IMR-90 (cell line): ENCODE results near the gene STAM2. TPM values are rescaled to one million over a fixed set of nuclear protein-coding genes. Genes with fewer than 3 reads are reported as not detected.

Source experiments
- ATAC-seq: fragments of 200-7000 bp; cut with Tn5 transposase; 2 replicates; pipeline ENCODE4 v1.9.1; 2020; ENCODE audit warnings: low read depth, mild to moderate bottlenecking, moderate library complexity
- BruUV-seq: library from RNA; stranded (reverse); fragments of 400-500 nt; replicated peaks from 2 replicates; lab custom pipeline; 2021; lab: Mats Ljungman, UMichigan
- CTCF ChIA-PET: fragments of 300-600 bp; formaldehyde crosslinking; extraction: SDS; loops from one replicate; lab custom pipeline; 2021; ENCODE audit warnings: antibody characterized with exemption; lab: Yijun Ruan, JAX
- POLR2A ChIA-PET: fragments of 300-600 bp; sonication (Branson Sonifier 250); formaldehyde crosslinking; loops from one replicate; lab custom pipeline; 2022; ENCODE audit warnings: antibody characterized with exemption; ENCODE audit not compliant: unreplicated experiment; lab: Charles Lee
- DNase-seq: peaks from one replicate; pipeline ENCODE4 v3.0.0; 2013
- H2AFZ ChIP-seq: replicated peaks from 2 replicates; pipeline ENCODE3; 2013; ENCODE audit warnings: low read length, mild to moderate bottlenecking; ENCODE audit not compliant: poor library complexity
- H2AK5ac ChIP-seq: 2 replicates; pipeline ENCODE4 v1.6.1; 2013; ENCODE audit warnings: low read depth, low read length, inconsistent platforms
- H2AK9ac ChIP-seq: replicated peaks from 2 replicates; pipeline ENCODE3; 2013; ENCODE audit warnings: mild to moderate bottlenecking, low read depth, low read length, moderate library complexity; ENCODE audit not compliant: poor library complexity
- H2BK120ac ChIP-seq: 2 replicates; pipeline ENCODE4 v1.6.1; 2013; ENCODE audit warnings: low read depth, low read length, inconsistent platforms
- H2BK15ac ChIP-seq: 3 replicates; pipeline ENCODE4 v1.6.1; 2013; ENCODE audit warnings: low read depth, low read length, inconsistent platforms
- H2BK20ac ChIP-seq: 2 replicates; pipeline ENCODE4 v1.6.1; 2013; ENCODE audit warnings: low read depth, mild to moderate bottlenecking, inconsistent platforms, low read length, moderate library complexity
- H2BK5ac ChIP-seq: 2 replicates; pipeline ENCODE4 v1.6.1; 2013; ENCODE audit warnings: mild to moderate bottlenecking, low read depth, low read length, inconsistent platforms; ENCODE audit not compliant: poor library complexity, severe bottlenecking
- H3K14ac ChIP-seq: replicated peaks from 2 replicates; pipeline ENCODE4 v1.6.1; 2013; ENCODE audit warnings: low read depth, low read length, inconsistent platforms
- H3K18ac ChIP-seq: 2 replicates; pipeline ENCODE4 v1.6.1; 2013; ENCODE audit warnings: low read depth, low read length, control low read depth
- H3K23ac ChIP-seq: 2 replicates; pipeline ENCODE4 v1.6.1; 2013; ENCODE audit warnings: low read depth, low read length, inconsistent platforms
- H3K27ac ChIP-seq: 2 replicates; pipeline ENCODE4 v1.5.1; 2013; ENCODE audit warnings: mild to moderate bottlenecking, control low read depth, low read length; ENCODE audit not compliant: insufficient read depth
- H3K27me3 ChIP-seq: 2 replicates; pipeline ENCODE4 v1.6.1; 2013; ENCODE audit warnings: low read length; ENCODE audit not compliant: control insufficient read depth, insufficient read depth
- H3K36me3 ChIP-seq: 2 replicates; pipeline ENCODE4 v1.6.1; 2013; ENCODE audit warnings: low read length, mixed read lengths; ENCODE audit not compliant: control insufficient read depth, insufficient read depth
- H3K4ac ChIP-seq: 2 replicates; pipeline ENCODE4 v1.6.1; 2013; ENCODE audit warnings: low read depth, low read length, inconsistent platforms
- H3K4me1 ChIP-seq: 2 replicates; pipeline ENCODE4 v1.6.1; 2013; ENCODE audit warnings: low read length, mixed read lengths; ENCODE audit not compliant: control insufficient read depth, insufficient read depth
- H3K4me2 ChIP-seq: 2 replicates; pipeline ENCODE4 v1.6.1; 2013; ENCODE audit warnings: low read depth, mild to moderate bottlenecking, control low read depth, low read length, moderate library complexity
- H3K4me3 ChIP-seq: 2 replicates; pipeline ENCODE4 v1.5.1; 2013; ENCODE audit warnings: low read depth, mild to moderate bottlenecking, control low read depth, low read length, moderate library complexity; ENCODE audit not compliant: insufficient read depth
- H3K56ac ChIP-seq: 2 replicates; pipeline ENCODE4 v1.6.1; 2013; ENCODE audit warnings: low read length, inconsistent platforms; ENCODE audit not compliant: insufficient read depth; ENCODE audit errors: extremely low read depth
- H3K79me1 ChIP-seq, 2 experiments: 2 replicates each; pipeline ENCODE4 v1.6.1; 2013; ENCODE audit warnings: low read length in 2 of 2, inconsistent platforms in 1 of 2, low read depth in 1 of 2
- H3K9ac ChIP-seq: 2 replicates; pipeline ENCODE4 v1.6.1; 2013; ENCODE audit warnings: low read depth, low read length, control low read depth
- H3K9me1 ChIP-seq: 2 replicates; pipeline ENCODE4 v1.6.1; 2013; ENCODE audit warnings: low read length, inconsistent platforms; ENCODE audit not compliant: insufficient read depth
- H3K9me3 ChIP-seq: 2 replicates; pipeline ENCODE4 v1.6.1; 2013; ENCODE audit warnings: low read length; ENCODE audit not compliant: control insufficient read depth, insufficient read depth
- H4K20me1 ChIP-seq: 2 replicates; pipeline ENCODE4 v1.6.1; 2013; ENCODE audit warnings: low read length, inconsistent platforms; ENCODE audit not compliant: insufficient read depth
- H4K5ac ChIP-seq: 2 replicates; pipeline ENCODE4 v1.6.1; 2013; ENCODE audit warnings: mild to moderate bottlenecking, low read depth, low read length, control low read depth
- H4K8ac ChIP-seq, 2 experiments: 2 replicates each; pipeline ENCODE4 v1.6.1; 2013; ENCODE audit warnings: low read depth in 2 of 2, low read length in 2 of 2, control low read depth in 1 of 2, inconsistent platforms in 1 of 2
- H4K91ac ChIP-seq: 2 replicates; pipeline ENCODE4 v1.6.1; 2013; ENCODE audit warnings: low read depth, low read length, inconsistent platforms; ENCODE audit not compliant: insufficient read depth
- BHLHE40 ChIP-seq: fragments of 150-350 bp; IDR thresholded peaks from 2 replicates; pipeline ENCODE4 v1.6.1; 2016; ENCODE audit warnings: mild to moderate bottlenecking, low read depth, low read length
- CEBPB ChIP-seq: IDR thresholded peaks from 2 replicates; pipeline ENCODE4 v1.6.1; 2012; ENCODE audit warnings: low read depth, low read length, improper control_type of control experiment
- CHD1 ChIP-seq: IDR thresholded peaks from 2 replicates; pipeline ENCODE4 v1.6.1; 2012; ENCODE audit warnings: low read depth, low read length, improper control_type of control experiment
- FOS ChIP-seq: fragments of 150-350 bp; IDR thresholded peaks from 2 replicates; pipeline ENCODE4 v1.6.1; 2016; ENCODE audit warnings: low read depth, low read length
- MAFK ChIP-seq: IDR thresholded peaks from 2 replicates; pipeline ENCODE4 v1.6.1; 2012; ENCODE audit warnings: low read depth, low read length, improper control_type of control experiment
- MAZ ChIP-seq: IDR thresholded peaks from 2 replicates; pipeline ENCODE4 v1.6.1; 2012; ENCODE audit warnings: low read depth, mild to moderate bottlenecking, low read length, improper control_type of control experiment, moderate library complexity, borderline replicate concordance
- MXI1 ChIP-seq: IDR thresholded peaks from 2 replicates; pipeline ENCODE4 v1.6.1; 2012; ENCODE audit warnings: low read depth, mild to moderate bottlenecking, low read length, moderate library complexity, borderline replicate concordance
- NFE2L2 ChIP-seq: fragments of 150-350 bp; IDR thresholded peaks from 2 replicates; pipeline ENCODE4 v1.6.1; 2016; ENCODE audit warnings: low read depth, mild to moderate bottlenecking, low read length
- POLR2A ChIP-seq: IDR thresholded peaks from 2 replicates; pipeline ENCODE4 v1.6.1; 2012; ENCODE audit warnings: mild to moderate bottlenecking, low read depth, low read length
- RAD21 ChIP-seq: IDR thresholded peaks from 2 replicates; pipeline ENCODE4 v1.6.1; 2012; ENCODE audit warnings: low read length, improper control_type of control experiment
- RCOR1 ChIP-seq: IDR thresholded peaks from 2 replicates; pipeline ENCODE4 v1.6.1; 2012; ENCODE audit warnings: mild to moderate bottlenecking, low read length, improper control_type of control experiment; ENCODE audit not compliant: insufficient replicate concordance
- SMC3 ChIP-seq: fragments of 150-350 bp; IDR thresholded peaks from 2 replicates; pipeline ENCODE4 v1.6.1; 2016; ENCODE audit warnings: low read depth, mild to moderate bottlenecking, antibody characterized with exemption, low read length, moderate library complexity
- WGBS, 2 experiments: methylation state at CpG; one replicate each; pipeline versions ENCODE4 v1.1.5 to v1.1.7; 2013; ENCODE audit warnings: missing lambda C conversion rate in 2 of 2; ENCODE audit not compliant: insufficient read length in 1 of 2; ENCODE audit errors: extremely low coverage in 2 of 2; 5-methylcytosine and 5-hydroxymethylcytosine counted together
- dilution Hi-C: fragments of 300-500 bp; cut with HindIII; formaldehyde crosslinking; loops from one replicate; pipeline ENCODE4 v1.14.3; 2018; ENCODE audit warnings: low sequenced_read_pairs; ENCODE audit not compliant: unreplicated experiment
- in situ Hi-C: fragments of 300-500 bp; cut with MboI; formaldehyde crosslinking; loops from 3 replicates; pipeline ENCODE4 v1.14.3; 2019; ENCODE audit warnings: low sequenced_read_pairs, inconsistent platforms, mixed read lengths
- intact Hi-C: fragments of 100-400 bp; cut with micrococcal nuclease; formaldehyde crosslinking; loops from 2 replicates; pipeline ENCODE4 v1.10.0; 2022
- polyA plus RNA-seq, 3 experiments: library from polyadenylated mRNA; depleted of rRNA; stranded (reverse); fragments of >200 nt; gene quantifications; 2 replicates each; pipeline ENCODE4 v1.2.3, GENCODE V29; 2012; ENCODE audit warnings: low replicate concordance in 1 of 3
- total RNA-seq: library from RNA; depleted of rRNA; stranded (reverse); fragments of >200 nt; gene quantifications from 2 replicates; pipeline ENCODE4 v1.2.3, GENCODE V29; 2012
- TF ChIP-seq, protein P1 (sequence below): fragments of 150-350 bp; IDR thresholded peaks from 2 replicates; pipeline ENCODE4 v1.6.1; 2016; ENCODE audit warnings: low read depth, mild to moderate bottlenecking, low read length, moderate library complexity, borderline replicate concordance
- TF ChIP-seq, protein P2 (sequence below): fragments of 150-350 bp; IDR thresholded peaks from 2 replicates; pipeline ENCODE4 v1.6.1; 2017; ENCODE audit warnings: mild to moderate bottlenecking, antibody characterized with exemption, low read length, low read depth
- TF ChIP-seq, protein P3 (sequence below): conservative IDR thresholded peaks from 2 replicates; pipeline ENCODE4 v1.5.1; 2012; ENCODE audit warnings: mild to moderate bottlenecking, low read depth, low read length, improper control_type of control experiment

Gene STAM2
- total and polyA plus RNA-seq, 2 of the 4 experiments (the other 2 are of a cell fraction): 12.5 to 29.2 TPM

DNA sequence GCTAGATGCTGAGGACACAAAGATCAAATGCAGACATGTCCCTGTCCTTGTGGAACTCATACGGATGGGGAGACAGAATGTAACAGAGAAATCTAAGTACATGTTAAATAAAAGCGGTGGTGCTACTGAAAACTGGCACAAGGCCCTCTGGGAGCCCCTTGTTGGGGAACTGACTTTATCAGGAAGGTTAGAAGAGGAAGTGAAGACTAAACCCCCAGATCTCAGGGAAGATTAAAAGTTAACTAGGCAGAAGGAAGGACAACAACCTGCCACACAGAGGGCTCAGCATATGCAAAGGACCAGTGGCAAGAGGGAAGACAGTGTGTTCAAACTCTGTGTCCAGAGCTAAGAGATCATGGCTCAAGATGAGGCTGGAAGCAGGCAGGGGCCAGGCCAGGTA lies 81.5 kb downstream of the STAM2 start:
- BruUV-seq: no TSS peak
- Histone ChIP-seq H3K27ac (no peak overlapping the region), H2BK15ac (no peak overlapping the region), H2BK20ac (no peak overlapping the region), H3K4me3 (no peak overlapping the region), H3K18ac (no peak overlapping the region), H4K8ac (no peak overlapping the region), H3K9me3 (no peaks in the 10 kb centered on the region), H2BK120ac (no peak overlapping the region), H3K56ac (no peak overlapping the region), H3K4me2 (no peak overlapping the region), H3K14ac (no peak overlapping the region), H3K4ac (no peak overlapping the region), H3K23ac (no peak overlapping the region), H2BK5ac (no peak overlapping the region), H2AK9ac (no peak overlapping the region), H3K79me1 (no peaks in the 10 kb centered on the region), H3K9ac (no peak overlapping the region), H3K4me1 (peaks cover 2% of the 10 kb centered on the region; the same call in 1 of the 2 replicates), H4K5ac (no peak overlapping the region), H3K36me3 (no peaks in the 10 kb centered on the region), H3K27me3 (peaks cover 26% of the 10 kb centered on the region), H3K9me1 (no peaks in the 10 kb centered on the region), H2AFZ (no peak overlapping the region), H2AK5ac (no peak overlapping the region), H4K91ac (no peak overlapping the region), H4K20me1 (no peaks in the 10 kb centered on the region)
- no peak for TF ChIP-seq NFE2L2
- TF ChIP-seq RCOR1: no peak
- TF ChIP-seq MAZ: no peak
- no peak for TF ChIP-seq FOS
- no peak for TF ChIP-seq MAFK
- TF ChIP-seq, protein P1, sequence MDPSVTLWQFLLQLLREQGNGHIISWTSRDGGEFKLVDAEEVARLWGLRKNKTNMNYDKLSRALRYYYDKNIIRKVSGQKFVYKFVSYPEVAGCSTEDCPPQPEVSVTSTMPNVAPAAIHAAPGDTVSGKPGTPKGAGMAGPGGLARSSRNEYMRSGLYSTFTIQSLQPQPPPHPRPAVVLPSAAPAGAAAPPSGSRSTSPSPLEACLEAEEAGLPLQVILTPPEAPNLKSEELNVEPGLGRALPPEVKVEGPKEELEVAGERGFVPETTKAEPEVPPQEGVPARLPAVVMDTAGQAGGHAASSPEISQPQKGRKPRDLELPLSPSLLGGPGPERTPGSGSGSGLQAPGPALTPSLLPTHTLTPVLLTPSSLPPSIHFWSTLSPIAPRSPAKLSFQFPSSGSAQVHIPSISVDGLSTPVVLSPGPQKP: no peak
- TF ChIP-seq MXI1: no peak
- no peak for TF ChIP-seq POLR2A
- no peak for TF ChIP-seq RAD21
- TF ChIP-seq BHLHE40: no peak
- TF ChIP-seq CHD1: no peak
- TF ChIP-seq CEBPB: no peak
- no peak for TF ChIP-seq SMC3
- TF ChIP-seq, protein P2, sequence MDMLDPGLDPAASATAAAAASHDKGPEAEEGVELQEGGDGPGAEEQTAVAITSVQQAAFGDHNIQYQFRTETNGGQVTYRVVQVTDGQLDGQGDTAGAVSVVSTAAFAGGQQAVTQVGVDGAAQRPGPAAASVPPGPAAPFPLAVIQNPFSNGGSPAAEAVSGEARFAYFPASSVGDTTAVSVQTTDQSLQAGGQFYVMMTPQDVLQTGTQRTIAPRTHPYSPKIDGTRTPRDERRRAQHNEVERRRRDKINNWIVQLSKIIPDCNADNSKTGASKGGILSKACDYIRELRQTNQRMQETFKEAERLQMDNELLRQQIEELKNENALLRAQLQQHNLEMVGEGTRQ: no peak
- TF ChIP-seq, protein P3, sequence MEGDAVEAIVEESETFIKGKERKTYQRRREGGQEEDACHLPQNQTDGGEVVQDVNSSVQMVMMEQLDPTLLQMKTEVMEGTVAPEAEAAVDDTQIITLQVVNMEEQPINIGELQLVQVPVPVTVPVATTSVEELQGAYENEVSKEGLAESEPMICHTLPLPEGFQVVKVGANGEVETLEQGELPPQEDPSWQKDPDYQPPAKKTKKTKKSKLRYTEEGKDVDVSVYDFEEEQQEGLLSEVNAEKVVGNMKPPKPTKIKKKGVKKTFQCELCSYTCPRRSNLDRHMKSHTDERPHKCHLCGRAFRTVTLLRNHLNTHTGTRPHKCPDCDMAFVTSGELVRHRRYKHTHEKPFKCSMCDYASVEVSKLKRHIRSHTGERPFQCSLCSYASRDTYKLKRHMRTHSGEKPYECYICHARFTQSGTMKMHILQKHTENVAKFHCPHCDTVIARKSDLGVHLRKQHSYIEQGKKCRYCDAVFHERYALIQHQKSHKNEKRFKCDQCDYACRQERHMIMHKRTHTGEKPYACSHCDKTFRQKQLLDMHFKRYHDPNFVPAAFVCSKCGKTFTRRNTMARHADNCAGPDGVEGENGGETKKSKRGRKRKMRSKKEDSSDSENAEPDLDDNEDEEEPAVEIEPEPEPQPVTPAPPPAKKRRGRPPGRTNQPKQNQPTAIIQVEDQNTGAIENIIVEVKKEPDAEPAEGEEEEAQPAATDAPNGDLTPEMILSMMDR: no peak
- ChIA-PET CTCF (no interaction called here), POLR2A (no interaction called here)
- DNase-seq (no peak), ATAC-seq (no peak)
- WGBS, 2 experiments: no CpG with 5 or more reads among the region's 2 CpGs
- dilution Hi-C loops: no loop called here
- in situ Hi-C loops: no loop called here
- intact Hi-C loops: no loop called here
